ENCODE measurements around the gene SEPTIN3.
A peak's percentile ranks its signal among the peaks of the same experiment; 100 is the strongest.

The SEPTIN3 gene

DNA sequence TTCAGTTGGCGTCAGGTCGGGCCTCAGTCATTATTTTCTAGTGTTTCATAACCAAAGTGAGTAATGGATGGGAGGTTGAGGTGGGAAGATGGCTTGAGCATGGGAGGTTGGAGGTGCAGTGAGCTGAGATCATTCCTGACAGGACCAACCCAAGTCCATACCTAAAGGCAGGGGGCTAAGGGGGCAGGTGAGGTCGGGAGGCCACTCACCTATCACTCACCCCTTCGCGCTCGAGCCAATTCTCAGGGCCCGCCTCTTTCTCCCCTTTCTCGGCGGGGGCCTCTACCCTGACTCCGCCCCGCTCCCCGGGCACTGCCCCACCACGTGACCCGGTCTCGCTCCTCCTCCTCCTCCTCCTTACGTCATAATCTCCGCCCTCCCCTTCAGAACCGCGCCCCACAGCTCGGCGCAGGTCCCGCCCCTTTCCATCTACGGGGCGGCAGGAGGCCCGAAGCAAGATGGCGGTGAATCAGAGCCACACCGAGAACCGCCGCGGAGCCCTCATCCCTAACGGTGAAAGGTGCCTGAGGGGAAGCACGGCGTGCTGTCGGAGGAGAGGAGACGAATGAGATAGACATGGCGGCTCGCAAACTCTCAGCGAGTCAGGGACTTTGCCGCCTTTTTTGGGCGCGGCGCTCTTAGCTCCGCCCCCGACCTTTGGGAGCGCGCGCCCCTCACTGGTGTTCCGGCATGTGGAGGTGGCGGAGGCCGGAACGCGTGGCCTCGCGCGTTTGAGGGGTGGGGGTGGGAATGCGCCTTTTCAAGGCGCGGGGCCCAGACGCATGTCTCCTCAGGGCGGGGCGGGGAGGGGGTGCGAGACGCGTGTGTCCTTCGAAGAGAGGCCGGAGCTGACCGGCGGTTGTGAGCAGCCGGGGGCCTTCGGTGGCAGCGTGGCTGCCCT lies 29.4 kb downstream of the SEPTIN3 start, which contains the start of gene WBP2NL:
Gene WBP2NL, plus strand, starts transcription at position 428 of the 901 bp plus-strand sequence. Its CDS starts 31 bp downstream, at position 459.
- Histone ChIP-seq H3K36me3 (ENCODE audit: control insufficient read depth, insufficient read depth, low read length) (no peaks in the 10 kb centered on the region), H3K27me3 (ENCODE audit: control insufficient read depth, insufficient read depth, low read length) (no peaks in the 10 kb centered on the region), H3K79me2 (no peaks in the 10 kb centered on the region), H3K4me2 (ENCODE audit: low read length) (peak within 1 kb of the TSS; percentile 81), H2AFZ (peak within 1 kb of the TSS; percentile 46), H3K9me3 (ENCODE audit: control insufficient read depth, low read length) (no peaks in the 10 kb centered on the region), H3K27ac (no peak within 1 kb of the TSS), H3K4me3 (ENCODE audit: low read depth, low read length) (peak within 1 kb of the TSS; percentile 74), H3K4me1 (no peaks in the 10 kb centered on the region), H3K9ac (no peak within 1 kb of the TSS)
- TF ChIP-seq, protein P1, sequence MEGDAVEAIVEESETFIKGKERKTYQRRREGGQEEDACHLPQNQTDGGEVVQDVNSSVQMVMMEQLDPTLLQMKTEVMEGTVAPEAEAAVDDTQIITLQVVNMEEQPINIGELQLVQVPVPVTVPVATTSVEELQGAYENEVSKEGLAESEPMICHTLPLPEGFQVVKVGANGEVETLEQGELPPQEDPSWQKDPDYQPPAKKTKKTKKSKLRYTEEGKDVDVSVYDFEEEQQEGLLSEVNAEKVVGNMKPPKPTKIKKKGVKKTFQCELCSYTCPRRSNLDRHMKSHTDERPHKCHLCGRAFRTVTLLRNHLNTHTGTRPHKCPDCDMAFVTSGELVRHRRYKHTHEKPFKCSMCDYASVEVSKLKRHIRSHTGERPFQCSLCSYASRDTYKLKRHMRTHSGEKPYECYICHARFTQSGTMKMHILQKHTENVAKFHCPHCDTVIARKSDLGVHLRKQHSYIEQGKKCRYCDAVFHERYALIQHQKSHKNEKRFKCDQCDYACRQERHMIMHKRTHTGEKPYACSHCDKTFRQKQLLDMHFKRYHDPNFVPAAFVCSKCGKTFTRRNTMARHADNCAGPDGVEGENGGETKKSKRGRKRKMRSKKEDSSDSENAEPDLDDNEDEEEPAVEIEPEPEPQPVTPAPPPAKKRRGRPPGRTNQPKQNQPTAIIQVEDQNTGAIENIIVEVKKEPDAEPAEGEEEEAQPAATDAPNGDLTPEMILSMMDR (IDR thresholded peaks at IDR 0.05) = no peak

DNA sequence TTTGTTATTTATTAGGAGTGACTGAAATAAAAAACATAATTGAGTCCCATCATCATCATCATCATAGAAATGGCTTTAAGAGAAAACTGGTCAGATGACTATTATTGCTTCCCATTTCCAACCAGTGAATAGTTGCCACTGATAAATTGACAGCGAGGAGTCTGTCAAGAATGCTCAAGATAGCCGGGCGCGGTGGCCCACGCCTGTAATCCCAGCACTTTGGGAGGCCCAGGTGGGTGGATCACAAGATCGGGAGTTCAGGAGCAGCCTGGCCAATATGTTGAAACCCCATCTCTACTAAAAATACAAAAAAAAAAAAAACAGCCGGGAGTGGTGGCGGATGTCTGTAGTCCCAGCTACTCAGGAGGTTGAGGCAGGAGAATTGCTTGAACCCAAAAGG lies 31.2 kb downstream of the SEPTIN3 start:
- no peak overlapping the region for H2AFZ ChIP-seq
- H3K4me2 ChIP-seq (ENCODE audit: low read length) = no peak overlapping the region
- no peak overlapping the region for H3K4me3 ChIP-seq (ENCODE audit: low read depth, low read length)
- H3K79me2 ChIP-seq = no peaks in the 10 kb centered on the region
- no peak overlapping the region for H3K27ac ChIP-seq
- no peaks in the 10 kb centered on the region for H3K4me1 ChIP-seq
- H3K36me3 ChIP-seq (ENCODE audit: control insufficient read depth, insufficient read depth, low read length) = no peaks in the 10 kb centered on the region
- no peaks in the 10 kb centered on the region for H3K9me3 ChIP-seq (ENCODE audit: control insufficient read depth, low read length)
- TF ChIP-seq, protein P1 (IDR thresholded peaks at IDR 0.05) = no peak
- H3K27me3 ChIP-seq (ENCODE audit: control insufficient read depth, insufficient read depth, low read length) = no peaks in the 10 kb centered on the region
- H3K9ac ChIP-seq = no peak overlapping the region

DNA sequence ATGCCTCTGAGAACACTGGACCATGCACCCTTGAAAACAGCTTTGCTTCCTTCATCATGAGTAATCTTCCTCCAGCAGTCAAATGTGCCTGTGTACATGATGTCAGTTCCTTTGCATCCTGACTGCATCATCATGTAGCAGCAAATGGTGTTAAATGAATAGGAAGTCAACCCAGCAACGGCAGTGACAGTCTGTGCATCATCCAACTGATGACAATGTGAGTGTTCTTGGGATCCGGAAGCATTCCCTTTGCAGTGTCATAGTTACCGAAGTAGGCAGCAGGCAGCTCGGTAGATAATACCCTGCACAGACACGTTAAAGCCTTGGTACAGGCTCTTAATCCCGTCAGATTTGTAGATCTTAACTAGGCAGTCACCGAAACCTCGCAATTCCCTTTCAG lies 31.9 kb downstream of the SEPTIN3 start:
- Histone ChIP-seq H3K4me3 (ENCODE audit: low read depth, low read length) (no peak overlapping the region), H3K79me2 (no peaks in the 10 kb centered on the region), H3K27me3 (ENCODE audit: control insufficient read depth, insufficient read depth, low read length) (no peaks in the 10 kb centered on the region), H3K9ac (no peak overlapping the region), H3K36me3 (ENCODE audit: control insufficient read depth, insufficient read depth, low read length) (no peaks in the 10 kb centered on the region), H3K27ac (no peak overlapping the region), H3K9me3 (ENCODE audit: control insufficient read depth, low read length) (no peaks in the 10 kb centered on the region), H3K4me2 (ENCODE audit: low read length) (no peak overlapping the region), H3K4me1 (no peaks in the 10 kb centered on the region), H2AFZ (no peak overlapping the region)
- TF ChIP-seq, protein P1 (IDR thresholded peaks at IDR 0.05) = no peak

DNA sequence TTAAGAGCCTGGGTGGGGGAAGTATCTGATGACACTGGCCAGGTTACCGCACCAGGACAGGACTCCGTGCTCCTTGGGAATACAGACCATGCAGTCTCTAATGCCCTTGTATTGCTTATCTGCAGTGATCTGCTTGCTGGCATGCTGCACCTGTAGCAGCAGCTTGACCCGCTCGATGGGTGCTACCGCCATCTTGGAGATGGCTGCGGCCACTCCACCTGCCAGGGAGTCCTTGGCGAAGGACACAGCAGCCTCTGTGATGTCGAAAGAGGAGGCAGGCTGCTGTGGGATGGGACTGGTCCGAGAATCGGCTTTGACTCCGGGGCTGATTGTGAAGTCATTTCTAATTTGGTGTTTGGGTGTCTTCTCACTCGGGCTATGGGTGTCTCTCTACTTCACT lies 32.5 kb downstream of the SEPTIN3 start:
- H3K27ac ChIP-seq = no peak overlapping the region
- TF ChIP-seq, protein P1 (IDR thresholded peaks at IDR 0.05) = no peak
- H3K36me3 ChIP-seq (ENCODE audit: control insufficient read depth, insufficient read depth, low read length) = no peaks in the 10 kb centered on the region
- no peaks in the 10 kb centered on the region for H3K4me1 ChIP-seq
- H3K4me2 ChIP-seq (ENCODE audit: low read length) = no peak overlapping the region
- no peak overlapping the region for H3K4me3 ChIP-seq (ENCODE audit: low read depth, low read length)
- H3K79me2 ChIP-seq = no peaks in the 10 kb centered on the region
- H2AFZ ChIP-seq = no peak overlapping the region
- H3K27me3 ChIP-seq (ENCODE audit: control insufficient read depth, insufficient read depth, low read length) = no peaks in the 10 kb centered on the region
- H3K9me3 ChIP-seq (ENCODE audit: control insufficient read depth, low read length) = no peaks in the 10 kb centered on the region
- no peak overlapping the region for H3K9ac ChIP-seq
